Neural crest cell (in vitro differentiated cells): ENCODE data around the gene CORO7. TPM values are rescaled to one million over a fixed set of nuclear protein-coding genes. Genes with fewer than 3 reads are reported as not detected.
A peak's percentile ranks its signal among the peaks of the same experiment; 100 is the strongest.

Experiments used
- DNase-seq: peaks from one replicate; pipeline ENCODE4 v3.0.0; 2021; ENCODE audit warnings: low read depth, mixed read lengths, low spot score
- H3K27ac Mint-ChIP-seq: one replicate; pipeline ENCODE4 v1.8.0; 2021; ENCODE audit warnings: mild to moderate bottlenecking, mixed read lengths; ENCODE audit not compliant: unreplicated experiment
- H3K27me3 Mint-ChIP-seq: 2 replicates; pipeline ENCODE4 v1.8.0; 2021; ENCODE audit warnings: low read depth, mild to moderate bottlenecking, mixed read lengths
- H3K36me3 Mint-ChIP-seq: 2 replicates; pipeline ENCODE4 v1.8.0; 2021; ENCODE audit warnings: low read depth, mild to moderate bottlenecking, mixed read lengths
- H3K4me1 Mint-ChIP-seq: 2 replicates; pipeline ENCODE4 v1.8.0; 2021; ENCODE audit warnings: mixed read lengths
- H3K4me3 Mint-ChIP-seq: one replicate; pipeline ENCODE4 v1.8.0; 2021; ENCODE audit warnings: mild to moderate bottlenecking, mixed read lengths
- H3K9me3 Mint-ChIP-seq: 2 replicates; pipeline ENCODE4 v1.8.0; 2021; ENCODE audit warnings: mixed read lengths
- CTCF ChIP-seq: fragments of 200-600 bp; sonication (generic); conservative IDR thresholded peaks from 2 replicates; pipeline ENCODE4 v1.5.0; 2021; ENCODE audit warnings: antibody characterized with exemption, mild to moderate bottlenecking
- total RNA-seq: library from RNA; stranded (reverse); gene quantifications from 2 replicates; pipeline ENCODE4 v1.2.1, GENCODE V29; 2021

The CORO7 gene
- total RNA-seq, 1 donor from 2014 or later: 43.2 TPM

GRCh38 chr16:4359914-4360313, 56.5 kb downstream of the CORO7 start:
- no peaks in the 10 kb centered on the region for H3K27me3 Mint-ChIP-seq
- no peak for TF ChIP-seq CTCF
- peaks cover 2% of the 10 kb centered on the region for H3K36me3 Mint-ChIP-seq
- no peak overlapping the region for H3K4me3 Mint-ChIP-seq
- H3K27ac Mint-ChIP-seq: no peak overlapping the region
- H3K4me1 Mint-ChIP-seq: no peaks in the 10 kb centered on the region
- H3K9me3 Mint-ChIP-seq: no peaks in the 10 kb centered on the region
- no peak for DNase-seq

GRCh38 chr16:4358831-4359561, 57.4 kb downstream of the CORO7 start:
- H3K36me3 Mint-ChIP-seq: peaks cover 2% of the 10 kb centered on the region
- peak; percentile 77 for DNase-seq
- H3K4me1 Mint-ChIP-seq: no peaks in the 10 kb centered on the region
- TF ChIP-seq CTCF: peak; percentile 94
- no peak overlapping the region for H3K27ac Mint-ChIP-seq
- no peaks in the 10 kb centered on the region for H3K9me3 Mint-ChIP-seq
- no peak overlapping the region for H3K4me3 Mint-ChIP-seq
- no peaks in the 10 kb centered on the region for H3K27me3 Mint-ChIP-seq

GRCh38 chr16:4358236-4358635, 58.2 kb downstream of the CORO7 start:
- Mint-ChIP-seq H3K27me3 (no peaks in the 10 kb centered on the region), H3K27ac (no peak overlapping the region), H3K9me3 (no peaks in the 10 kb centered on the region), H3K4me3 (no peak overlapping the region), H3K36me3 (peaks cover 2% of the 10 kb centered on the region), H3K4me1 (peaks cover 5% of the 10 kb centered on the region)
- no peak for TF ChIP-seq CTCF
- DNase-seq: no peak

GRCh38 chr16:4356820-4357219, 59.6 kb downstream of the CORO7 start:
- H3K36me3 Mint-ChIP-seq: peaks cover 2% of the 10 kb centered on the region
- H3K9me3 Mint-ChIP-seq: no peaks in the 10 kb centered on the region
- no peak for TF ChIP-seq CTCF
- H3K27ac Mint-ChIP-seq: no peak overlapping the region
- DNase-seq: no peak
- H3K4me1 Mint-ChIP-seq: peaks cover 6% of the 10 kb centered on the region
- H3K4me3 Mint-ChIP-seq: no peak overlapping the region
- H3K27me3 Mint-ChIP-seq: no peaks in the 10 kb centered on the region

GRCh38 chr16:4354512-4355409, 61.6 kb downstream of the CORO7 start:
- Mint-ChIP-seq H3K36me3 (peaks cover 2% of the 10 kb centered on the region), H3K9me3 (no peaks in the 10 kb centered on the region), H3K4me3 (no peak overlapping the region), H3K27me3 (no peaks in the 10 kb centered on the region), H3K27ac (no peak overlapping the region), H3K4me1 (peaks cover 19% of the 10 kb centered on the region)
- no peak for DNase-seq
- no peak for TF ChIP-seq CTCF
